Glomerular endothelial cell (primary cell): ENCODE measurements around the gene SLC39A5. TPM values are rescaled to one million over a fixed set of nuclear protein-coding genes. Genes with fewer than 3 reads are reported as not detected.

ENCODE experiments used
- DNase-seq: peaks from one replicate; pipeline ENCODE4 v3.0.0-alpha.2; 2011; ENCODE audit warnings: low read depth, low spot score; ENCODE audit errors: extremely low read depth
- total RNA-seq: library from RNA; depleted of rRNA; stranded (reverse); fragments of >200 nt; gene quantifications from 2 replicates; pipeline ENCODE4 v1.2.3, GENCODE V29; 2015

Gene SLC39A5
- total RNA-seq, 1 donor from 2014 or later = not detected

DNA sequence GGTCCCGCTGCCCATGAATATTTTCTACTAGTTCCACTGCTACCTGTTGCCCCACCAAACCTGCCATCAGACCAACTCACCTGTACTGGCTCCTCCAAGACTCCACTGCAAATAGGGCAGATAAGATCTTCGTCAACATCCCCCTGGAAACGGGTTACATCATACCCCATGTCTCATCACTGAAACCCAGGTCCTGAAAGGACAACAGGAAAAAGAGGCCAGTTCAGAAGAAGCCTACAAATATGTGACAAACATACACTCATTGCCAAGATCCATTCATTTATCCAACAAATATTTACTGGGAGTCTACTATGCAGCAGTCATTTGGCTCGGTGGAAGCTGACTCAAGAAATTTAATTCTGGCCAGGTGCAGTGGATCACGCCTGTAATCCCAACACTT lies 16.0 kb upstream of the SLC39A5 start:
- no peak for DNase-seq

DNA sequence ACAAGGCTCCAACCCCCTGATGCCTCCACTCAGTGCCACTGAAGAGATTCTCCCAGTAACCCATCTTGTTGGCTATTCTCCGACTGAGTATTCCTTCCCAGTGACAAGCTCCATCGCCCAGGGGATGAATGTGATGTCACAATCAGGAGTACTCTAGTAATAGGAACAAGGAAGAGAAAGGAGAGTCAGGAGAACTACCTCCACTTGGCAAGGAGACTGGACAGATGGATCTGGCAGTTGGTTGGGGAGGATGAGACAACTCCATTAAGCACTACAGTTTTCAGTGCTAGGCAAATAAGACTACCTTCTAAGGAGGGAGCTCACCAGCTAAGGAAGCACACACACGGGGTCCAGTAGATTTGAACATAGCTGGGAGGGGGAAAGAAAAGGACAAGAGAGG lies 13.4 kb upstream of the SLC39A5 start:
- no peak for DNase-seq

DNA sequence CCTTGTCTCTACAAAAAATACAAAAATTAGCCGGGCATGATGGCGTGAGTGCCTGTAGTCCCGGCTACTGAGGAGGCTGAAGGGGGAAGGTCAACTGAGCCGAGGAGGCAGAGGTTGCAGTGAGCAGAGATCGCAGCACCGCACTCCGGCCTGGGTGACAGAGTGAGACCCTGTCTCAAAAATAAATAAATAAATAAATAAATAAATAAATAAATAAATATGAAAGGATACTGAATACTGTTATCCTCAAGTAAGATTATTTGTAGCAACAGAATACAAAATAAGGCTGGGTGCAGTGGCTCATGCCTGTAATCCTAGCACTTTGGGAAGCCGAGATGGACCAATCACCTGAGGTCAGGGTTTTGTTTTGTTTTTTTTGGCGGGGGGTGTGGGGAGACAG lies 10.0 kb upstream of the SLC39A5 start:
- DNase-seq = no peak

DNA sequence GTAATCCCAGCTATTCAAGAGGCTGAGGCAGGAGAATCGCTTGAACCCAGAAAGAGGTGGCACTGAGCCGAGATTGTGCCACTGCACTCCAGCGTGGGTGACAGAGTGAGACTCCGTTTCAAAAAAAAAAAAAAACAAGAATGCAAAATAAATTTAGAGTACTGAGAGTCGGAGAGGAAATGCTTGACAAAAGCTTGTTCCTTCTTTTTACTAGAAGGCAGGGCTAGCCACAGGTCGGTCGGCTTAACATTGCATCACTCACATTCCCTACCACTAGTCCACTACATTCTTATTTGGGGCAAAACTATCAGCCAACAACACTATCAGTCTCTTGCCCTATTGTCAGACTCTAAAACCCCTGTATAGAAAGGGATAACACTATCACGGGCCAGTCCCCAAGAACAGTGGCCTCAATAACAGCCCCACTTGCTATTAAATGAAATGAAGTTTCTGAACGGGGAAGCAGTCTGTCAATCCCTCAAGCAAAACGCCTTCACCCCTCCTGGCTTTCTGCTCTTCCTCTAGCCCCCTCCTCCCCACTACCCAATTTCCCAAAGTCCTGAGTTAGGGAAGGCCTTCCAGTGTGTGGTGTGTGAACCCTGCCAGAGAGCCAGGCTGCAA lies 9.1 kb upstream of the SLC39A5 start:
- no peak for DNase-seq

DNA sequence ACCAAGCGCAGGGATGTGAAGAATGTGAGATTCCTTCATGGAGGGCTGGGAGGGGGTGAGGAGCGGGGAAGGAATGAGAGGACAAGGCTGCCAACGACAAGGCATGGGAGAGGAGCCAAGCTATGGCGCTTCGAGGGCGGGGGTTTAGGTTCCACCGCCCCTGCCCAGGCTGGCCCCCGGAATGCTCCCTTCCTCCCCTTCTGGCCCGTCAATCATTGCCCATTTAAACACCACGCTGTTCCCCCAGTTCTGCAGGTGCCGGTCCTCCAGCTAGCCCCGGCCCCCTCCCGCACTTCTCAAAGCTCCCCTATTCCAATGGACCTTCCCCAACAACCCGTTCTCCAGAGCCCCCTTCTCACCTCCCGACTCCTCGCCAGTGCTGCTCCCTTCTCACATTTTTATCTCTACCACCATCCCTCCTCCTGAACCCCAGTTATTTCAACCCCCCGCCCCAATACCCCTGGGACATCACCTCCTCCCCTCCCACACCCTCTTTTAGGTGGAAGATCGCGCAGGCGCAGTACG lies 8.6 kb upstream of the SLC39A5 start:
- DNase-seq = no peak

DNA sequence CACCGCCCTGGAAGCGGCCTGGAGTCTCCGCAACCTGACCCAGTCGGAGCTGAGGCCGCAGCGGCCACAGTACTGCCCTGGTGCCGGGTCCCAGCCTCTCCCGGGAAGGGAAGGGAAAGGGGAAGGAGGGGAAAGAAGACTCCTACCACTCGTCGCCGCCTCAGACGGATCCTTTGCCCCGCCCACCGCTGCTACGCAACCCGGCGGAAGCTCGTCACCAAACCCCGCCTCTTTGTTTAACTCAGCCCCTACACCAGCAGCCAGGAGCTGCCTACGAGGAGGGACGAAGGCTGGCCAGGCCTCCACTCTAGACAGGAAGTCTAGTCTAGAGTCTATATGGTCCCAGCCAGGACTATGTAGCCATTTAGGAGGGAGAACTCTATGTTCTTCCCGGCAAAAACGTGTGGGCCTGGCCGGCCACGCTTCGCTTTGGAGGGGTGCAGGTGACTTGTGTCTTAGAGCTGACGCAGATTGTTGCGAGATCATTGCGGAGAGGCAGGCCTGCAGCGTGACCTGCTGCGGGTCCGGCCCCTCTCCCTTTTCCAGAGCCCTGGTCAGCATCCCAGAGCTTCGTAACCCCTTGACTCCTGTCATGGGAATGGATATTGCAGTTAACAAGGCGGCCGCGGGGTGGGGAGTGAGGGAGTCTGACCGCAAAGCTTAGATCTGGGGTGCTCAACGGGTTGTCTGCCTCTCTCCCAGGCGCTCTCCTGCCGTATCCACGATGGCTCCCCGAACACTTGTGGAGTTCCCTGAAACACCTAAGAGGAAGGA lies 7.9 kb upstream of the SLC39A5 start, which contains the start of gene RNF41:
Gene RNF41, minus strand, starts transcription at position 166 of the 774 bp plus-strand sequence. CDS start 7,875 bp downstream, outside the sequence.
- no peak for DNase-seq

DNA sequence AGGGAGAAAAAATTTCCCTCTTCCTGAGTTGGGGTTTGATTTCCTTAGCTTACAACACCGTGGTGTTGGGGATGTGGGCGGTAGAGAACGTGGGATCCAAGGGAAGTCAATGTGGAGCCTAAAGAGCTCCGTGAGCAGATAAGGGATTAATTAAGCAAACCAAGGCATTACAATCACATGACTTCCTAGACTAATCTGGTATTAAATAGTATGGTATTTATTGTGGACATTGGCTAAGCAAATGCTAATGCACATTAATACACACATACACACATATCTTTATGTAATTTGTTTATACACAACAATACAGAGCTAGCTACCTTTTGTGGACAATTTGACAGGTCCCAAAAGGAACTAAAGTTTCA lies 7.3 kb upstream of the SLC39A5 start:
- DNase-seq = no peak

DNA sequence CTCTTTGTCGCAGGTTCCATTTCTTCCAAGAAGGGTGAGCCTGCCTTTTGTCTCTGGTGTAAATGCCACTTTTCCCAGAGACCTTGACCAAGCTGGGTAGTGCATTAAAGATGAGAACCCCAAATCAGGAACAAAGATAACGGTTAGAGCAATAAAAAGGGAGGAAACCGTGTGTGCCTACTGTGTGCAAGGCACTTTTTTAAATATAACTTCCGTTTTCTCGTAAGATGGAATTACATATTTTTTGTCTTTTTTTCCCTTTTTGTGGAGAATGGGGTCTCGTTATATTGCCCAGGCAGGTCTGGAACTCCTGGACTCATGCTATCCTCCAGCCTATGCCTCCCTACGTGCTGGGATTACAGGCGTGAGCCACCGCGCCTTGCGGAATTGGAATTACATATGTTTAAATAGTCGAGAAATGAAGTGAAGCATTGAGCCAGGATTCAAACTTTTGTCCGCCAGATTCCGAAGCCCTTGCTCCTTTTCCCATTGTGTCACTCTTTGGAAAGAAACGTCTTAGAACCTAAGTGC lies 6.2 kb upstream of the SLC39A5 start:
- DNase-seq = no peak

DNA sequence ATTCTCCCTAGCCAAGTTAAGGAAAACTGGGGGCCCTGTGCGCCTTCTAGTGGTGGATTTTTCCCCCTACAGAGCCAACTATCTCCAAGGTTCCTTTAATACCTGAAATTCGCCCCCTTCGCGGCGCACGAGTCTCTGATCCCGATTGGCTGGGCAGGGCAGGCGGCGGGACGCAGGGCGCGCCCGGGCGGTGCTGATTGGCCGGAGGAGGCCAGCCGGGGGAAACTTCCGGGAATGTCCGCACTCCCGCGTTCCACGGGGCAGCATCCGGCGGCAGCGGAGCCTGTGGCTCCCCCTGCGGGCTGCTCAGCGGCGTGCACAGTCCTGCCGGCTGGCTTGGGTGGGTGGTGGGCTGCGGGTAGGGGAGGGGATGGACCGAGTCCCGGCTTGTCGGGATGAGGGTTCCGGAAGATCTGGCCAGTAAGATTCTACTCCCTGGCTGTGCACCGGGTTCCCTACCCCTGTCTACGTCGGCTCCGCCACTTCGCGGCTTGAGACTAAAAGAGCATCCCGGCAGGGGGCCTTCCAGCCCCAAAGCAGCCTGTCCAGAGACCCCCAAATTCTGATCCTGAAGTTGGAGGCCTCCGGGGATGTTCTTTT lies 5.6 kb upstream of the SLC39A5 start, which contains the start of gene NABP2:
Gene NABP2, plus strand, starts transcription at position 241 of the 600 bp plus-strand sequence. CDS start 515 bp downstream, outside the sequence.
- DNase-seq = peak; percentile 88

DNA sequence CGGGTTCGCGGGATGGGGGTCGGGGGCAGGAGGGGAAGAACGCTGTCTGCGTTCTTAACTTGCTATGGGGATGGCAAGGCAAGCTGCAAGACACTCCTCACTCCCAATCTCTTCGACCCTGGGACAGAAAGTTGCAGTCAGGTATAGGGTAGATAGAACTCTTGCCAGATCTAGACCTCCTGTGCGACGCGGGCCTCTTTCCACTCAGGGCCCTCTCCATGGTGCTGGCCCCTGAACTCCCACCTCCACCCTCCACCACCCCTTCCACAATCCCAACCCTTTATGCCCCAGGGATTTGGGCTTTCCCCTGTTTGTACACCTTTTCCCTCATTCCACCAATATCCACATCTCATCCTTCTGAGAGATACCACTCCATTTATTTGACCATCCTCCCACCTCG lies 4.9 kb upstream of the SLC39A5 start:
- DNase-seq = no peak

DNA sequence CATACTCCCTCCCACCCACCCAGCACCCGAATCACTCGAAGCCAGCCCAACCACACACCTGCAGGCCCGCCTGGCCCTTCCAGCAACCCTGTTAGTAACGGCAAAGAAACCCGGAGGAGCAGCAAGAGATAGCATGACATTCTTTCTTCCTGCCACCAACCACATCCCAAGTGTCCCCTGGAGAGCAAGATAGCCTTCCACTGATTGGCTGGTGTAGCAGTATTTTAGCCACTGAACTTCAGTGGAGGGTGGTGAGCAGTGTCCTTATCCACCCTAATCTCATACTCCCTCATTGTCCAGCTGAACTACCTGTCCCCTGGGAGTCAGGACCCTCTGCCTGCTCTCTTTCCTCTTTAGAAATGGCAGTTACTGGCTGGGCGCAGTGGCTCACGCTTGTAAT lies 769 bp upstream of the SLC39A5 start:
- DNase-seq = no peak

DNA sequence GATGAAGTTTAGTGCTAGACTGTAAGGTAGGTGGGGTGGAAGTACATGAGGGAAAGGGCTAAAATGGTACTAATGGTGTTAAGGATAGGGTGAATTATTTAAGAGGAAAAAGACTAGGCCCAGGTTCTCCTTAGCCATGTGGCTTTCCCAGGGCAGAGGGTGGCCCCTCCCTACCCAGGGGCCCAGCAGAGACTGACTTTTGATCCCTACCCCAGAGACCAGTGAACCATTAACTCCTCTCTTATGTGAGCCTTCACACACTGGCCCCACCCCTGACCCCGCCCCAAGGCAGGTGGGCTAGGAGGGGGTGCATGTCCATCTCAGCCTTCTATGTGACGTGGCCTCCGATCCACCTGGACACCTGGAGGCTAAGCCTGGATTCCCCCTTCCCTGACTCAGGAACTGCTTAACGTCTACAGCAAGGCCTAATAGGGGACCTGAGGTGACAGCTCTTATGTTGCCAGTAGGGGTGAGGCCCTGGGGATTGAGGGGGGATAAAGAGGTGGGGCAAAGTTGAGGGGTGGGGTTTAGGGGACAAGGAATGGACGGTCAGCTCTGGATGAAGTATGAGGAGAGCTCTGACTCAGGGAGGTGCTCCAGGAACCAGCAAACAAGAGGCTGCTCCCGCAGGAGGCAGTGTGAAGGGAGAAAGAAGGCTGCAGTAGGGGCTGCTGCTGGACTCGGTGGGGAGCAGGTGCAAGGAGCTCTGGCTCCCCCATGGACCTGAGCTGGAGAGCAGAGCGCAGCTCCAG lies 757 bp downstream of the SLC39A5 start:
- no peak for DNase-seq

DNA sequence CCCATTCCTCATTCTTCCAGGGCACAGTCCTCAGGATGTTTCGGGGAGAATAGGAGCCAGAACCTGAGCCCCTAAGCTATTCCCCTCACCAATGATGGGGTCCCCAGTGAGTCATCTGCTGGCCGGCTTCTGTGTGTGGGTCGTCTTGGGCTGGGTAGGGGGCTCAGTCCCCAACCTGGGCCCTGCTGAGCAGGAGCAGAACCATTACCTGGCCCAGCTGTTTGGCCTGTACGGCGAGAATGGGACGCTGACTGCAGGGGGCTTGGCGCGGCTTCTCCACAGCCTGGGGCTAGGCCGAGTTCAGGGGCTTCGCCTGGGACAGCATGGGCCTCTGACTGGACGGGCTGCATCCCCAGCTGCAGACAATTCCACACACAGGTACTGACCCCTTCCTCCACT lies 1.3 kb downstream of the SLC39A5 start:
- DNase-seq = no peak

DNA sequence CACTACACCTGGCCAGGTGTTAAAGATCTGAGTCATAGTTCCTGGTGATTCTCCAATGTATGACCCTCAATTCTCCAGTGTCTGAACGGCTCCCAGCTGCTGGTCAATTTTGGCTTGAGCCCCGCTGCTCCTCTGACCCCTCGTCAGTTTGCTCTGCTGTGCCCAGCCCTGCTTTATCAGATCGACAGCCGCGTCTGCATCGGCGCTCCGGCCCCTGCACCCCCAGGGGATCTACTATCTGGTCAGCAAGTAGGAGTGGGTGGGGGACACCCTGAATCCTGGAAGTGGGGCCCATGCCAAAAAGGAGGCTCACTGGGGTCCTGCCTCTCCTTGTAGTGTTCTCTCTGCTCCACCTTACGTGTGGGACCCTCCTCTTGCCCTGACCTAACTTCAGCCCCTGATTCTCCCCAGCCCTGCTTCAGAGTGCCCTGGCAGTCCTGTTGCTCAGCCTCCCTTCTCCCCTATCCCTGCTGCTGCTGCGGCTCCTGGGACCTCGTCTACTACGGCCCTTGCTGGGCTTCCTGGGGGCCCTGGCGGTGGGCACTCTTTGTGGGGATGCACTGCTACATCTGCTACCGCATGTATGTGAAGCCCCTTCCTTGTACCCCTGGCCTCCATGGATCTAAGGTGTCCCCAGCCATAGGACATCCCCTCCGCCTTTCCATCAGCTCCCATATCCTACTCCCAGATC lies 5.0 kb downstream of the SLC39A5 start:
- no peak for DNase-seq

DNA sequence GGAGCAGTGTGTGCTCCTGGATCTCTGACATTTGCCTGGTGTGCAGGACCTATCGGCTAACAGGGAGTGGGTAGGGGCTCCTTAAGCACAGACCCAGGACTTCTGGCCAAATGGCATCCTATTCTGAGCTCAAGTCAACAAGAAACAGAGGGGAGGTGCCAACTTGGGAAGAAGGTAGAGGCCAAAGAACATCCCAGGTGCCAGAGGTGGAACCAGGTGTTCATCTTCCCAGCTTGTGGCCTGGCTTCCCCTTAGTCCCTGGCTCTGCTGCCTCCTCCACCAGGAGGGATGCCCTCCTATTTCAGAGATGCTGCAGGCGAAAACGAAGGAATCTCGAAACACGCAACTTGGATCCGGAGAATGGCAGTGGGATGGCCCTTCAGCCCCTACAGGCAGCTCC lies 6.2 kb downstream of the SLC39A5 start:
- no peak for DNase-seq

DNA sequence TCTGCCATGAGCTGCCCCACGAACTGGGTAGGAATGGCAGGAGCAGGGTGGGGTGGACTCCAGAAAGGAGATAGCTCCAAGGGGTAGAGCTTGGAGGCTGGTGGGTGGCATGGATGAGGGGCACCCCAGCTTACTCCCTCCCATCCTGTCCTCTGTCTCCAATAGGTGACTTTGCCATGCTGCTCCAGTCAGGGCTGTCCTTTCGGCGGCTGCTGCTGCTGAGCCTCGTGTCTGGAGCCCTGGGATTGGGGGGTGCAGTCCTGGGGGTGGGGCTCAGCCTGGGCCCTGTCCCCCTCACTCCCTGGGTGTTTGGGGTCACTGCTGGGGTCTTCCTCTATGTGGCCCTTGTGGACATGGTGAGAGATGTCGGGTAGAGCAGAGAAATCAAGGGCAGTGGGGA lies 7.1 kb downstream of the SLC39A5 start:
- DNase-seq = no peak

DNA sequence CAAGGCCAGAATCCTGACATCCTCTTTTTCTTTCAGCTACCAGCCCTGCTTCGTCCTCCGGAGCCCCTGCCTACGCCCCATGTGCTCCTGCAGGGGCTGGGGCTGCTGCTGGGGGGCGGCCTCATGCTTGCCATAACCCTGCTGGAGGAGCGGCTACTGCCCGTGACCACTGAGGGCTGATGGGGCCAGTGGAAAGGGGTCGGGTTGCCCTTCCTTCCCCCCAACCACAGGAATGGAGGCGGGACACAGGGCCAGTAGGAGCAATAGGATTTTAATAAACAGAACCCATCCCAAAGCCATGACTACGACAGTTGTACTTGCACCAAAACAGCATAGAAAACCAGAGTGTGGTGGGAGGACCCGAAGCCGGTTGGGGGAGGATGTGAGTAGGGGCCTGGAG lies 7.7 kb downstream of the SLC39A5 start:
- DNase-seq = no peak

DNA sequence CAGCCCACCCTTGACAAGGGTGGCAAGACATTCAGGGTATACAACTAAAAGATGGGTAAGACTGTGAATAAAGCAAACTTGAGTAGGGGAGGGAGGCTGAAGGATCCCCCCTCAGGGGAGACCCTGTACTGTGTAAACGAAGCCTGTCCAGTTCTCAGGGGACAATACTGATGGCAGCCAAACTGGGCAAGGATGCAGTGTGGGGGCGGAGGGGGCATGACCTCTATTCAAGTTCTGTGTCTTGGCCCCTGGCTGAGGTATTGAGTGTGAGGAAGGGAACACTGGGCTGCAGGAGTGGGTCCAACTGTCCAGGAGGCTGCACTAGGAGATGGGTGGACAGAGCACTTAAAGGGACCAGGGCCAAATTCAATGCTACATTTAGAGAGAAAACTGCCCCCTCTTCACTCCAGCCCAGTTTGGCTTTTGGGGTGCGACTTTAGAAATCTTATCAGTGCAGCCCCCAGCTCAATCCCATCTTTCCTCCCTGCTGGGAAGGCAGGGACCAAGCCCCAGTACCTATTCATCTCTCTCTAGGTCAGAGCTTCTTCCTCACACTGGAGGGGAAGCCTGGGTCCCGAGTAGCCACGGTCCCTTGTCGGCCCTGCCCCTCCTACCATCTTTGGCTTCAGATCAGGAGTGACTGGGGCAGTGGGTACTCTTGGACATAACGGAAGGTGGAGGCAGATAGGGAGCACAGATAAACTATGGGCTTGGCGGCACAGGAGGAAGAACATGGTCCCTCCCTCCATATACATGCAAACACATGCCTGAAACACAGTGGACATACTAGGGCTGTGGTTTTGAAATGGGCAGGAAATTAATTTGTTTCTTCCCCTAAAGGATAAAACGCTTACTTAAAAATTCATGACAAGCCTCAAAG lies 11.8 kb downstream of the SLC39A5 start:
- DNase-seq = no peak

DNA sequence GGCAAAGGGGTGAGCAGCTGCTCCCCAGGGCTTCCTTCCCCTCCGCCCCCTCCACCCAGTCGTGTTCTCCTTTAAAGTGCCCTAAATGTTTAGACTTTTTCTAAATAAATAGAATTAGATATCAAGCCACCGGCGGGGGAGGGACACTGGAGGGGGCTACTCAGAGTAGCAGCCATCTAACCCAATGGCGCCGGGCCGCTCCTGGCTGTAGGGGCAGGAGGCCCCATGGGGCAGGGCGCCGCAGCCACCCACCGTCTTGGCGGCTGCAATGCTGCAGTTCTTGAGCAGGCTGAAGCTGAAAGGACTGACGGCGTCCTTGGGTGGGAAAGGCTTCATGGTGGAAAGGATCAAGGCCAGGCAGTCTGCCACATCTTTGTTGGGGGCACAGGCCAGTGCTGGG lies 13.1 kb downstream of the SLC39A5 start:
- no peak for DNase-seq
